ENCODE measurements around the gene PLCG2. TPM values are rescaled to one million over a fixed set of nuclear protein-coding genes. Genes with fewer than 3 reads are reported as not detected.

The PLCG2 gene
- total and polyA plus RNA-seq, 7 donors = 1.6 to 24.8 (median 3.6) TPM

DNA sequence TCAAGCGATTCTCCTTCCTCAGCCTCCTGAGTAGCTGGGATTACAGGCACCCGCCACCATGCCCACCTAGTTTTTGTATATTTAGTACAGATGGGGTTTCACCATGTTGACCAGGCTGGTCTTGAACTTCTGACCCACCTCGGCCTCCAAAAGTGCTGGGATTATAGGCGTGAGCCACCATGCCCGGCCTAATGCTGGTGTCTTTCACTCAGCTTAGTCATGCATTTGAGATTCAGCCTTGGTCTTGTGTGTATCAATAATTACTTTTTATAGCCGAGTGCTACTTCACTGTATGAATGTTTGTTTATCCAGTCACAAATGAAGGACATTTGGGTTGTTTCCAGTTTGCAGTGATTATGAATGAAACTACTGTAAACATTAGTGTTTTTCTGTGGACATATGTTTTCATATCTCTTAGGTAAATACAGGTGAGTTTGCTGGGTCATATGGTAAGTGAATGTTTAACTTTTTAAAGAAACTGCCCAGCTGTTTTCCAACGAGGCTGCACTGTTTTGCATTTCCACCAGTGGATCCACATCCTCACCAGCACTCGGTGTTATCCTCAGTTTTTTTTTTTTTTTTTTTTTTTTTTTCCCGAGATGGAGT lies 11.0 kb upstream of the PLCG2 start:
- no peak overlapping the region for H3K27ac ChIP-seq
- no peaks in the 10 kb centered on the region for H3K36me3 ChIP-seq
- H3K4me3 ChIP-seq = no peak overlapping the region
- no peak for TF ChIP-seq EP300 (IDR thresholded peaks at IDR 0.05)
- intact Hi-C loops (cut with DNase I) = no loop called here
- no peaks in the 10 kb centered on the region for H3K9me3 ChIP-seq
- WGBS, 2 donors = 24 to 73% methylated on average over 9 of the region's 9 CpGs
- H3K27me3 ChIP-seq = no peaks in the 10 kb centered on the region
- no peak for DNase-seq
- H3K4me1 ChIP-seq = no peaks in the 10 kb centered on the region

DNA sequence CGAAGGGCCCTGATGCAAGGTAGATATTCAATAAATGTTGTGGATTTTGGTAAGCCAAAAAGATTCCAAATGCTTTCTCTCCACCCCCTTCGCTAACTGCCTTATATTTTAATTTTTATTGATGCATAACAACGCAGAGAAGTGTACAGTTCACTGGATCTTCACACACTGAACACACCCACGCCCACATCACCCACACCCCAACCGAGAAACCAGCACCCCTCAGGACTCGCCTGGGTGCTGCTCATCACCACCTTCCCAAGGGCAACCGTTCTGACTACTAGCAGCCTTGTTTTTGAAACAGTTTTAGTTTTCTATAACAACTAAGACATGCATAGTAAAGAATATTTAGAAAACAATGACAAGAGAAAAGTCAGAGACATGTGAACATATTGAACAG lies 9.1 kb upstream of the PLCG2 start:
- Histone ChIP-seq H3K4me3 (no peak overlapping the region), H3K9me3 (no peaks in the 10 kb centered on the region), H3K27me3 (no peaks in the 10 kb centered on the region), H3K4me1 (no peaks in the 10 kb centered on the region), H3K27ac (no peak overlapping the region), H3K36me3 (no peaks in the 10 kb centered on the region)
- intact Hi-C loops (cut with DNase I) = no loop called here
- TF ChIP-seq POLR2A (IDR thresholded peaks at IDR 0.05) = no peak
- no peak for DNase-seq
- 23 to 67% methylated on average over 7 of the region's 7 CpGs for WGBS, 2 donors

DNA sequence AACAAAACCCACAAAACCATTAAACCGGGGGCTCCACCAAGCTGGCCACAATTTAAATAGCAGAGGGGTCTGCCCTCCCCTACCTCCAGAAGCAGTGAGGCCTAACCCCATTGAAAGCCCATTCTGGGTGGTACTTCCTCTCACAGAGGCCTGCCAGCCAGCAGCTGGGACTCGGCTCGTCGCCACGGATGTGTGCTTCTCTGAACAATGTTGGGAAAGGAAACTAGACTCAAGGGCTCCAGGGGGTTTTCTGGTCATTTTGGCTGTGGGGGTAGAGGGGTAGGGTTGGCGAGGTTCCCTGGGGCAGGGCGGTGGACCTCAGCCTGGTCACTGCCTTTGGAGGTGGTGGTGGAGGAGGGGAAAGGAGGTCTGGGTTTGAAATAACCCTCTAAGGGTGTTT lies 4.7 kb upstream of the PLCG2 start:
- WGBS, 2 donors = 52 to 66% methylated on average over 7 of the region's 7 CpGs
- Histone ChIP-seq H3K27ac (peak overlapping the region in 1 of 4 donors; percentile 1), H3K9me3 (no peaks in the 10 kb centered on the region), H3K36me3 (no peaks in the 10 kb centered on the region), H3K4me1 (peaks cover 0 to 6% (median 1%) of the 10 kb centered on the region in 4 donors), H3K4me3 (no peak overlapping the region), H3K27me3 (peaks cover 0 to 10% (median 6%) of the 10 kb centered on the region in 3 donors)
- intact Hi-C loops (cut with DNase I) = no loop called here
- TF ChIP-seq, protein P1, sequence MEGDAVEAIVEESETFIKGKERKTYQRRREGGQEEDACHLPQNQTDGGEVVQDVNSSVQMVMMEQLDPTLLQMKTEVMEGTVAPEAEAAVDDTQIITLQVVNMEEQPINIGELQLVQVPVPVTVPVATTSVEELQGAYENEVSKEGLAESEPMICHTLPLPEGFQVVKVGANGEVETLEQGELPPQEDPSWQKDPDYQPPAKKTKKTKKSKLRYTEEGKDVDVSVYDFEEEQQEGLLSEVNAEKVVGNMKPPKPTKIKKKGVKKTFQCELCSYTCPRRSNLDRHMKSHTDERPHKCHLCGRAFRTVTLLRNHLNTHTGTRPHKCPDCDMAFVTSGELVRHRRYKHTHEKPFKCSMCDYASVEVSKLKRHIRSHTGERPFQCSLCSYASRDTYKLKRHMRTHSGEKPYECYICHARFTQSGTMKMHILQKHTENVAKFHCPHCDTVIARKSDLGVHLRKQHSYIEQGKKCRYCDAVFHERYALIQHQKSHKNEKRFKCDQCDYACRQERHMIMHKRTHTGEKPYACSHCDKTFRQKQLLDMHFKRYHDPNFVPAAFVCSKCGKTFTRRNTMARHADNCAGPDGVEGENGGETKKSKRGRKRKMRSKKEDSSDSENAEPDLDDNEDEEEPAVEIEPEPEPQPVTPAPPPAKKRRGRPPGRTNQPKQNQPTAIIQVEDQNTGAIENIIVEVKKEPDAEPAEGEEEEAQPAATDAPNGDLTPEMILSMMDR (IDR thresholded peaks at IDR 0.05) = no peak
- TF ChIP-seq EP300 (IDR thresholded peaks at IDR 0.05) (no peak), POLR2AphosphoS5 (IDR thresholded peaks at IDR 0.05) (no peak), POLR2A (IDR thresholded peaks at IDR 0.05) (no peak)
- no peak for DNase-seq

- H3K4me3 ChIP-seq = no peak overlapping the region
- TF ChIP-seq, protein P1 (IDR thresholded peaks at IDR 0.05) = no peak
- TF ChIP-seq POLR2AphosphoS5 (IDR thresholded peaks at IDR 0.05) (no peak), EP300 (IDR thresholded peaks at IDR 0.05) (no peak), POLR2A (IDR thresholded peaks at IDR 0.05) (no peak)
- H3K27ac ChIP-seq = no peak overlapping the region
These were observed 3.5 kb upstream of the PLCG2 start for GRCh38 chr16:81775570-81775969.

GRCh38 chr16:81778231-81778630 lies 860 bp upstream of the PLCG2 start:
- Histone ChIP-seq H3K4me3 (no peak overlapping the region), H3K9me3 (no peaks in the 10 kb centered on the region), H3K27me3 (peaks cover 4 to 29% (median 17%) of the 10 kb centered on the region in 3 donors), H3K27ac (no peak overlapping the region), H3K4me1 (peaks cover 0 to 14% (median 10%) of the 10 kb centered on the region in 4 donors), H3K36me3 (no peaks in the 10 kb centered on the region)
- intact Hi-C loops (cut with DNase I) = no loop called here
- WGBS, 2 donors = 61 to 83% methylated on average over 6 of the region's 6 CpGs
- no peak for DNase-seq
- no peak for TF ChIP-seq POLR2AphosphoS5 (IDR thresholded peaks at IDR 0.05)
- no peak for TF ChIP-seq POLR2A (IDR thresholded peaks at IDR 0.05)
- TF ChIP-seq, protein P1 (IDR thresholded peaks at IDR 0.05) = no peak
- no peak for TF ChIP-seq EP300 (IDR thresholded peaks at IDR 0.05)

More at GRCh38 chr16:81775570-81775969, 3.5 kb upstream of the PLCG2 start:
- intact Hi-C loops (cut with DNase I) = no loop called here
- Histone ChIP-seq H3K9me3 (no peaks in the 10 kb centered on the region), H3K4me1 (peaks cover 0 to 14% (median 10%) of the 10 kb centered on the region in 4 donors), H3K36me3 (no peaks in the 10 kb centered on the region), H3K27me3 (peaks cover 3 to 22% (median 17%) of the 10 kb centered on the region in 3 donors)
- no peak for DNase-seq
